Glomerular endothelial cell (primary cell): ENCODE measurements around the gene FAM118B. TPM values are rescaled to one million over a fixed set of nuclear protein-coding genes. Genes with fewer than 3 reads are reported as not detected.

Experiments
- DNase-seq: peaks from one replicate; pipeline ENCODE4 v3.0.0-alpha.2; 2011; ENCODE audit warnings: low read depth, low spot score; ENCODE audit errors: extremely low read depth
- total RNA-seq: library from RNA; depleted of rRNA; stranded (reverse); fragments of >200 nt; gene quantifications from 2 replicates; pipeline ENCODE4 v1.2.3, GENCODE V29; 2015

The FAM118B gene
- total RNA-seq, 1 donor from 2014 or later, result 31.3 TPM

DNA sequence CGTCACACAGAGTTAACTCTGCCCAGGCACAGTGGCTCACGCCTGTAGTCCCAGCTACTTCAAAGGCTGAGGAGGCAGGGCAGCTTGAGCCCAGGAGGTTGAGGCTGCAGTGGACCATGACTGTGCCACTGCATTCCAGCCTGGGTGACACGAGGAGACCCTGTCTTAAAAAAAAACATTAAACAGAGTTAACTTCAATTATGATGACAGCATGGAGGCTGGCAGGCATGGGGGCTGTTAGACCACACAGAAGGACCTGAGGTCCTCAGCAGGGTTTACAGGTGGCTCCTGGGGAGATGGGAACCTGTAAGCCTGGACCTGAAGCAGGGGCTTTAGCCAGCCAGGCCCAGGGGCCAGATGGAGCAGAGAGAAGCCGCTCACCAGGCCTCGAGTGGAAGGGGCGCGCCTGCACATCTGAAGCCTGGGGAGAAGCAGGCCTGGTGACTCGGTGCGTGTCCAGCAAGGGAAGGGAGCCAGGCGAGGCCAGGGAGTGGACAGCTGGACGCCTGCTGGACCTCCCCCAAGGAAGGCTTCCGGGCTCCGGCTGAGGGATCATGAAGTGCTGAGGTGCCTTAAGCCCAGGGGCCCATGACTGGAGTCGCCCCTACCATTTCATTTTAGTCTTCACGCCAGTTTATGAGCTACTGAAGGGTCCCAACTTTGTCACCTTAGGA is 25.4 kb upstream of the FAM118B start:
- no peak for DNase-seq

DNA sequence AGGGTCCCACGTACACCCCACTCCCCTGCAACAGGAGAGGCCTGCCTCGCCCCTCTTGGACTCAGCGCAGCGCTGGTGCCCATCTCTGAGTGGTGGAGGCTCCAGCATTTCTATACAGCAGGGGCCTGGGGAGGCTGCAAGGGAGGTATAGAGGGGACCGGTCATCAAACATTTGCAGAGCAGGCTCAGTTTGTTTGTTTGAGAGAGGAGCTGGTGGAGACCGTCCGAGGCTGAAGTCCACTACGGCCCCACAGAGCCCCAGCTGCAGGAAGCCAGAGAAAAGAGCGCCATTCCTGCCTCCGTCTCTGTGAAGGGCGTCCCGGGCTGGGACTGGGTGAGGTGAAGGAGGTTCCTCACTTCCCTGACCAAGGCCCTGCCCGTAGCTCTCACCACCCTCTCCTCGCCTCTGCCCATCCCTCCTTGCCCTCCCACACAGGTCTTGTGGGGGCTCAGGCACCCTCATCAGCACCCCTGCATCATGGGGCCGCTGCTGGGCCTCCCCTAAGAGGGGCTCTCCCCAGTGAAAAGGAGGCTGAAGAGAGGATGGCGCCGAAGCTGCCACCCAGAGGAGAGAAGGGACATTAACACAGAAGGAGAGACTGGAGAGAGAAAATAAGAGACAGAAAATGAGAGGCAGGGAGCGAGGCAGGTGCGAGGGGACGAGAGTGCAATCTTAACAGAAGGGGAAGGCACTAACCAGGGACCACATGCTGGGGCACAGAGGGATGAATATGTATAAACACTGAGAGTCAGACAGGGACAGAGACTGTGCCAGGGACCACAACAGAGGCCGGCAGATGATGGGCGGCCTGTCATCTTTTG is 24.7 kb upstream of the FAM118B start:
- no peak for DNase-seq

GRCh38 chr11:126188332-126189108 is 23.1 kb upstream of the FAM118B start:
- no peak for DNase-seq

DNA sequence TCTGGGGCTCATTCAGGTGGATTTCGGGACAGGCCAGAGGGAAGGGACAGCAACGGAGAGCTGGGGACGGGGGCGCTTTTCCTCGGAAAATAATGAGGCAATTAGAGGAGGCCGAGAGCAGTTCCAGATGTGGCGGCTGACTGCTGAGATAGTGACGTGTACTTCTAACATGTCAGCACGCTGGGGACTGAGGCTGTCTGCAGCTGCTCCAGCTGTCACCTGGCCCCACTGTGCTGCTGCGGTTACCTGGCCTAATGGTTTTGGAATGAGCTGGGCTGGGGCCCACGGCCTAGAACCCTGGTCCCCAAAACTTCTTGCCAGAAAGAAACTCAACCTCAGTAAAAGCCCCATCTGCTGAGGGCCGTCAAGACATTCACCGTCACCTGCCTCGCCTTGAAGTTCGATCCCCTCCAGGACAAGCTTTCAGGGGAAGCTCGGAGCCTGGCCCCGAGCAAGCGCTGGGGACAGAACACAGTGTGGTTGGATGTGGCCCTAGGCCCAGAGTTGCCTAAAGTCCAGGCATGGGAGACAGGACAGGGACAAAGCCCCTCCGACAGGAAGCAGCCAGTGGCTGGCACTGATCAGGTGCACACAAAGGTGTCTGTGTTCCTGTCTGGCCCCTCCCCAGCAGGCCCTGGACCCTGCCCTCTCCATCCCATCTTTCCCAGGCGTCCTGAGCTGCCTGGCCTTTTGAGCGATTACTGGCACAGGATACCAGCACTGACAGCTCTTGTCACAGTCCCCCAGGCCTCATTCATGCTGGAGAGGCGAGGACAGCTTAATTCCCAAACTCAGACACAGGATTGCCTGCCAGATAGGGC is 22.3 kb upstream of the FAM118B start:
- DNase-seq, result no peak

DNA sequence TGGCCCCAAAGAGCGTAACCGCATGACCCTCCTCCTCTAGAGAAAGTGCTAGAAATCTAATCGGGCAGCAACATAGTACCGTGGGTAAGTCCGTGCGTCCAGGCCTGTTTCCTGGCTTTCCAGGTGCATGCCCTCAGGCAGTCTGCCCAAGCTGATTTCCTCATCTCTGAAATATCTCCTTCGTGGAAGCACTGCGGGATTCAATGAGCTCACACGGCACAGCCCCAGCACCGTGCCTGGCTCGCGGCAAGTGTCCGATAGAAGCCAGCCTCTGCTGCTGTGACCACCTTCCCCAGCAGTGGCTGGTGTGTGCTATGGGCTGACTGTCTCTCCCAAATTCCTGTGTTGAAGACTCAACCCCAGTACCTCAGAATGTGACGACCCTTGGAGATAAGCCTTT is 20.8 kb upstream of the FAM118B start:
- DNase-seq, result no peak

DNA sequence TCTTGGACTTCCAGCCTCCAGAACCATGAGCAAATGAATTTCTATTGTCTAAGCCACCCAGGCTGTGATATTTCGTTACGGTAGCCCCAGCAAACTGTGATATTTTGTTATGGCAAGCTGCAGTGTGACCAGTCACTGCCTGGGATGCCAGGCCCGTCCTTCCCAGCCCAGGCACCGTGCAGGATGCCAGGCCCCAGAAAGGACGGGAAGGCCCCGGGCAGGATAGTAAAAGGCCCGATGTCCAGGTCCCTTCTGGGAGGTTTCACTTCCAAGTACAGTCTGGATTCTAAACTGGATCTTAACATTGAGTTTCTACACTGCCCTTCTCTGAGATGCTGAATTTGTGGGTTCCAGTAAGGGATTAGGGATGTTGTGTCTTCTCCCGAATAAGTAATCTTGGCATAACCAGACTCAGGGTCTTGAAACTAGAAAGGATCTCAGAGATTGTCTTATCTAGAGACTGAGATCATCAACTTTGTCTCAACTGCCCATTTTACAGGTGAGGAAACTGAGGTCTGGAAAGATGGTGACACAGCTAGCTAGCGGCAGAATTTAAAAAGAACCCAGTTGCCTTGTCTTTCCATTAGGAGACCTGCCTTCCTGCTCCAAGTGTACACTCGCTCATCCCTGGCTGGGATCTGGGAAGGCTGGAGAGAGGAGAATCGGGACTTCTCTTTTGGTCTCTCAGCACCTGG is 20.1 kb upstream of the FAM118B start:
- no peak for DNase-seq

- no peak for DNase-seq
Measured at GRCh38 chr11:126192361-126192760, 19.2 kb upstream of the FAM118B start.

DNA sequence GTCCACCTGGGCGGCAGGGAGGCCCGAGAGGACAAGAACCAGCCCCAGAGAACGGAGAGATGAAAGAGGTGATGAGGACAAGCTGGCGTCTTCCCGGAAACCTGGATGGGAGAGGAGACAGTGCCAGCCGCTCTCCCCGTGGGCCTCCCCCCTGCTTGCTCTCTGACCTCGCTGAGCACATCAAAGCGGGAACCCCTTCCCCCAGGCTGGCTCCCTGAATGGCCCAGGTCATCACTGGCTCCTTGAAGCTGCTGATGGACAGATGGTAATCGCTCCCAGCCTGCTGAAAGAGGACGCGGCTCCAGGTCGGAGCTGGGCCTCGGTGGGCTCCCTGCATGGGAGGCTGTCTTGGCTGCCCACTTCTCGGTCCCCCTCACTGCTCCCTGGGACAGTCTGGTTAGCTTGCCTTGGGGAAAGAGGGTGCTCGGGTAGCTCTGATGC is 18.5 kb upstream of the FAM118B start:
- DNase-seq, result no peak

DNA sequence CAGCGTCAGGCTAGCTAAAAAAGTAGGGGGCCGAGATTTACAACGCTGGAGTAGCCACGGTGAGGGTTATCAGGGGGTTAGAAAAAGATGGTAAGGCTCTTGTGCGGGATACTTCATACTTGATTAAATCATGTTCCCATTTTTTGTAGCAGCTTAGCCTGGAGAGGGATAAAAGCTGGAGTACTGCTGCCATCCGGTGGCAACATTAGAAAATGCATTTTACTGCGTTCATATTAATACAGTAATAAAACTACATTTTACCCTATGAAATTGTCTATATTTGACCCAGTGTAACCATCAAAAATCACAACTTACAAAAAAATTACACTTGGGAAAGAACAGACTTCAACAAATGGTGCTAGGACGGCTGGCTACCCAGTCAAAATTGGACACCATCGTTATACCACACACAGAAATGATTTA is 17.4 kb upstream of the FAM118B start:
- no peak for DNase-seq

- no peak for DNase-seq
Measured at GRCh38 chr11:126195119-126195518, 16.5 kb upstream of the FAM118B start.

GRCh38 chr11:126197277-126197939 is 14.2 kb upstream of the FAM118B start:
- no peak for DNase-seq

DNA sequence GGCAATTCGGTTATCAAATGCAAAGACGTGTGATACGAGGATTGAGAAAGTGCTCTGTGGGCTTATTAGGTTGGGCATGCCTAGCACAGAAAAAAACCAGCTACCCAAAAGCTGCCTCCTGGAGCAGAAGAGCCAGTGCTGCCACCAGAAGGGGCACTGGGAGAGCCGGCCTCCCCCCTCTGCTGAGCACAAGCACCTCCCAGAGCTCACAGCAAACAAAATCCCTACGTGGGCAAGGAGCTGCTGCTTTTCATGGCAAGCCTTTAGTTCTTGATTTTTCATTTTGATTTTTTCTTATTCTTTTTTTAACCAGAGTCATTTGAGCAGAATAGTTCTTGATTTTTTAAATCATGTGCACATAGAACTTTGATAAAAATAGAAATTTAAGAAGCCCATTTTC is 12.9 kb upstream of the FAM118B start:
- DNase-seq, result no peak

GRCh38 chr11:126202646-126203359 is 8.8 kb upstream of the FAM118B start:
- no peak for DNase-seq

- no peak for DNase-seq
Measured at GRCh38 chr11:126205359-126205758, 6.2 kb upstream of the FAM118B start.

- no peak for DNase-seq
Measured at GRCh38 chr11:126207896-126208295, 3.7 kb upstream of the FAM118B start.

DNA sequence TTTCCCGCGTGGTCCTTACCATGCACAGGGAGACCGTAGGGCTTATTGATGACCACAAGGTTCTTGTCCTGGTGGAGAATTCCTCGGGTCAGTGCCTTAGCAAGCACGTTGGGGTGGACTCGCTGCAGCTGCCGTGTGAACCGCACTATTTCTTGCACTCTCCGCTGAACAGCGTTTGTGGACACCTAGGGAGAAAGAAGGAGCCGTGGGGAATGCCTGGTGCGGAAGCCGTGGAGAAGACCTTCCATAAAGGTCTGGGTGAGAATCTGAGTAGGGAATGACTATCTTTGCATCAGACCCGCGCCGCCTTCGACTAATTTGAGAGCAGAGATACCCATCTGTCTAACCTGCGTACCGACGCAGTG is 729 bp upstream of the FAM118B start:
- no peak for DNase-seq

DNA sequence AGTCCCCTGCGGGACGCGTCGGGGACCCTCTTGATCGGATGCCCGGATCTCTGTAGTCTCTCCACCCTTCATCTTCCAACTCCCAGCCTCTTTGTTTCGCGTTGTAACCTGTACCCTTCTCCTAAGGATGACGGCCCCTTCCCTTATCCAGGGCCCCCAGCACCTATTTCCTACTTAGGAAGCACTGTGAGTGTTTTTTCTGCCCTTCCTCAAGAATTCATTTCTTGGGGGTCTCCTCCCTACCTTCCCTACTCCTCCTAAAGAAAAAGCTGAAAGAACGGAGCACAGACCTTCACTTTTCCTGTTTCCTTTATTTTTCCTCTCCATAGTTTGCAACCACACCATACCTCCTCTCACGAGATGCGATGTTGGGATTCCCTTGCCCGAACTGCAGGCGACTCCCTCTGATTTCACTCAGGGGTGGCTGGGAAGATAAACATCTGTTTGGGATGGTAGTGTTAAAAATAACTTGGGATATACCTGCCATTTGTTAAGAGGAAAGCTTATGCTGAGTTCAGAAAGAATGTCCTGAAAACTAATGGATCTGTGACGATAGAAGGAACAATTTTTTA is 593 bp downstream of the FAM118B start:
- DNase-seq, result no peak

GRCh38 chr11:126214441-126214840 is 2.9 kb downstream of the FAM118B start:
- DNase-seq, result no peak

- DNase-seq, result no peak
Measured at GRCh38 chr11:126214841-126215240, 3.3 kb downstream of the FAM118B start.
